Mesodermal cell (in vitro differentiated cells): ENCODE data around the gene TNRC18. TPM values are rescaled to one million over a fixed set of nuclear protein-coding genes. Genes with fewer than 3 reads are reported as not detected.
"Not testable (repeated sequence)": the region's sequence is repeated elsewhere in the genome, so short reads cannot be mapped to it uniquely, and the experiment has no call there.

Experiments
- H3K27ac ChIP-seq: 2 replicates; pipeline ENCODE4 v1.7.0; 2013; ENCODE audit warnings: mild to moderate bottlenecking, low read depth, low read length, moderate library complexity; ENCODE audit not compliant: severe bottlenecking
- H3K36me3 ChIP-seq: 2 replicates; pipeline ENCODE4 v1.7.1; 2013; ENCODE audit warnings: mild to moderate bottlenecking, low read length, moderate library complexity; ENCODE audit not compliant: control insufficient read depth, insufficient read depth
- H3K4me1 ChIP-seq: one replicate; pipeline ENCODE4 v1.7.1; 2013; ENCODE audit warnings: mild to moderate bottlenecking, low read length; ENCODE audit not compliant: insufficient read depth, control insufficient read depth, poor library complexity, severe bottlenecking
- H3K4me3 ChIP-seq: 2 replicates; pipeline ENCODE4 v1.7.0; 2013; ENCODE audit warnings: low read length, control low read depth, mild to moderate bottlenecking; ENCODE audit not compliant: insufficient read depth, poor library complexity, severe bottlenecking; ENCODE audit errors: extremely low read depth
- H3K9me3 ChIP-seq: 2 replicates; pipeline ENCODE4 v1.7.1; 2013; ENCODE audit warnings: mild to moderate bottlenecking, low read length, moderate library complexity; ENCODE audit not compliant: control insufficient read depth
- WGBS, 2 experiments: methylation state at CpG; one replicate each; pipeline ENCODE4 v1.1.5; 2013; ENCODE audit warnings: missing lambda C conversion rate in 2 of 2; ENCODE audit not compliant: insufficient coverage in 2 of 2; 5-methylcytosine and 5-hydroxymethylcytosine counted together
- polyA plus RNA-seq, 2 experiments: library from polyadenylated mRNA; stranded (reverse); fragments of 50-300 nt; gene quantifications; one replicate each; pipeline ENCODE4 v1.2.3, GENCODE V29; 2013

TNRC18 gene
- polyA plus RNA-seq (2013, experiment 1 of 2) = 37.0 TPM
- polyA plus RNA-seq (2013, experiment 2 of 2) = 35.2 TPM

- Histone ChIP-seq H3K9me3 (no peaks in the 10 kb centered on the region), H3K36me3 (peaks cover 12% of the 10 kb centered on the region), H3K27ac (peak within 1 kb of the TSS; percentile 99), H3K4me1 (peaks cover 9% of the 10 kb centered on the region), H3K4me3 (peak within 1 kb of the TSS; percentile 92)
- 0% methylated on average over 35 to 45 of the region's 67 CpGs for WGBS, 2 experiments
These were observed at the start of gene TNRC18 for GRCh38 chr7:5423306-5423975. TNRC18 (minus strand) TSS chr7:5423834; CDS start chr7:5421246, 2,588 bp downstream.

- no peaks in the 10 kb centered on the region for H3K9me3 ChIP-seq
- no peaks in the 10 kb centered on the region for H3K4me1 ChIP-seq
- H3K4me3 ChIP-seq = no peak overlapping the region
- no peak overlapping the region for H3K27ac ChIP-seq
- peaks cover 5% of the 10 kb centered on the region for H3K36me3 ChIP-seq
- WGBS, 2 experiments = 94 to 96% methylated on average over 19 to 20 of the region's 20 CpGs
These were observed 49.0 kb upstream of the TNRC18 start for GRCh38 chr7:5472432-5473315.

DNA sequence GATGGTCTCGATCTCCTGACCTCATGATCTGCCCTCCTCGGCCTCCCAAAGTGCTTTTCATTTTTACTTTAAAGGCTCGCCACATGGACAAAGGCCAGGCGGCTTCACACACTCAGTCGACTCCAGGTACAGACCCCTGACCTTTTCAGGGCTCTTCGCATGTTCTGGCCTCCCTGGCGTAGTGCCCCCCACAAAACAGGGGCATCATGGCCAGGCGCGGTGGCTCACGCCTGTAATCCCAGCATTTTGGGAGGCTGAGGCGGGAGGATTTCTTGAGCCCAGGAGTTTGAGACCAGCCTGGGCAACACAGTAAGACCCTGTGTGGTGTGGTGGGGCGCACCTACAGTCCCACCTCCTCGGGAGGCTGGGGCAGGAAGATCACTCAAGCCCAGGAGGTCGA lies 48.0 kb upstream of the TNRC18 start:
- H3K4me1 ChIP-seq, H3K36me3 ChIP-seq, H3K9me3 ChIP-seq, H3K4me3 ChIP-seq, H3K27ac ChIP-seq: not testable (repeated sequence)
- WGBS, 2 experiments = 82 to 89% methylated on average over 11 to 12 of the region's 14 CpGs

GRCh38 chr7:5470816-5471215 lies 47.2 kb upstream of the TNRC18 start:
- Histone ChIP-seq H3K36me3 (no peaks in the 10 kb centered on the region), H3K27ac (no peak overlapping the region), H3K9me3 (no peaks in the 10 kb centered on the region), H3K4me1 (no peaks in the 10 kb centered on the region), H3K4me3 (no peak overlapping the region)
- 91 to 95% methylated on average over 16 to 22 of the region's 22 CpGs for WGBS, 2 experiments

DNA sequence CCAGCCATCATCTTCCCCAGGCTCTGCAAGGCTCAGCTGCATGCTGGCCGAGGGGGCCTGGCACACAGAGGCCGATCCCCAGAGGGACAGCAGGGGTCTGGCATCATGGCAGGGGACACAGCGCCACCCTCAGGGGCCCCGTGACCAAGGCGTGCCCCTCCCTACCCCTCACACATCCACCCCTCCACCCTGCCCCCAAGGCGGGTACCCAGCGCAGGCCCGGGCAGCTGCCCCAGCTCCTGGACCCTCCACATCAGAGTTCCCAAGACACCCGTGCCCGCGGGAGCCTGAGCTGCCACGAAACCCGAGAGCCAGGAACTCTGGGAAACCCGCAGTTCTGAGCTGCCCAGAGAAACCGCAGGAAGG lies 46.5 kb upstream of the TNRC18 start:
- no peaks in the 10 kb centered on the region for H3K4me1 ChIP-seq
- no peaks in the 10 kb centered on the region for H3K9me3 ChIP-seq
- no peaks in the 10 kb centered on the region for H3K36me3 ChIP-seq
- no peak overlapping the region for H3K27ac ChIP-seq
- 85 to 88% methylated on average over 14 to 15 of the region's 15 CpGs for WGBS, 2 experiments
- H3K4me3 ChIP-seq = no peak overlapping the region

- 93 to 94% methylated on average over 31 of the region's 32 CpGs for WGBS, 2 experiments
- H3K4me1 ChIP-seq = no peaks in the 10 kb centered on the region
- no peaks in the 10 kb centered on the region for H3K9me3 ChIP-seq
- no peak overlapping the region for H3K4me3 ChIP-seq
- H3K27ac ChIP-seq = no peak overlapping the region
- H3K36me3 ChIP-seq = no peaks in the 10 kb centered on the region
These were observed 45.9 kb upstream of the TNRC18 start for GRCh38 chr7:5469375-5470166.

GRCh38 chr7:5467645-5468044 lies 44.0 kb upstream of the TNRC18 start:
- Histone ChIP-seq H3K36me3 (no peaks in the 10 kb centered on the region), H3K27ac (no peak overlapping the region), H3K9me3 (no peaks in the 10 kb centered on the region), H3K4me1 (no peaks in the 10 kb centered on the region), H3K4me3 (no peak overlapping the region)
- WGBS, 2 experiments = 79 to 84% methylated on average over 3 of the region's 9 CpGs

DNA sequence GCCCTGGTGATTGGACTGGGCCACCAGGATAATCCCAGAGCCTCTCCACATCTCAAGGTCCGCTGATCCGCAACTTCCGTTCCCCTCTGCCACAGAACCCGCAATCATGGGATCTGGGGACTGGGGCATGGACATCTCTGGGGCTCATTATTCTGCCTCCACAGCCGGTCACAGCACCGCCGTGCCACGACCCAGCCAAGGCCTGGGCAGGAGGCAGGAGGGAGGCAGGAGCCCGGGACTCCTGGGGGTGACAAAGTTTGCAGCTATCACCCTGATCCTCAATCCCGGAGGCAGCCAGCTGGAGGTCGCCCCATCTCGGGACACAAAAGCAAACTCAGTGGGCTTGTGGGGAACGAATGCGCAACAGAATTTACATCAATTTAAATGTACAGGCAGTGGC lies 42.9 kb upstream of the TNRC18 start:
- H3K27ac ChIP-seq = no peak overlapping the region
- H3K9me3 ChIP-seq = no peaks in the 10 kb centered on the region
- no peaks in the 10 kb centered on the region for H3K4me1 ChIP-seq
- H3K4me3 ChIP-seq = no peak overlapping the region
- H3K36me3 ChIP-seq = no peaks in the 10 kb centered on the region
- WGBS, 2 experiments = 85 to 88% methylated on average over 14 of the region's 14 CpGs

- Histone ChIP-seq H3K27ac (no peak overlapping the region), H3K36me3 (no peaks in the 10 kb centered on the region)
These were observed 39.4 kb upstream of the TNRC18 start for GRCh38 chr7:5463031-5463430.

GRCh38 chr7:5462216-5462615 lies 38.6 kb upstream of the TNRC18 start:
- H3K27ac ChIP-seq = no peak overlapping the region
- WGBS, 2 experiments = 88 to 93% methylated on average over 8 to 9 of the region's 10 CpGs
- no peaks in the 10 kb centered on the region for H3K36me3 ChIP-seq
- H3K4me3 ChIP-seq = no peak overlapping the region
- H3K4me1 ChIP-seq = no peaks in the 10 kb centered on the region
- H3K9me3 ChIP-seq = no peaks in the 10 kb centered on the region

More at GRCh38 chr7:5463031-5463430, 39.4 kb upstream of the TNRC18 start:
- no CpG with 5 or more reads among the region's 3 CpGs for WGBS, 2 experiments
- Histone ChIP-seq H3K9me3 (no peaks in the 10 kb centered on the region), H3K4me1 (no peaks in the 10 kb centered on the region), H3K4me3 (no peak overlapping the region)
